ELR (cell line): ENCODE measurements around the gene RHOB.
"Not testable (repeated sequence)": the region's sequence is repeated elsewhere in the genome, so short reads cannot be mapped to it uniquely, and the experiment has no call there.

Experiments used
- DNase-seq: peaks from one replicate; pipeline ENCODE4 v3.0.0-alpha.2; 2015; ENCODE audit warnings: low read depth

The RHOB gene

DNA sequence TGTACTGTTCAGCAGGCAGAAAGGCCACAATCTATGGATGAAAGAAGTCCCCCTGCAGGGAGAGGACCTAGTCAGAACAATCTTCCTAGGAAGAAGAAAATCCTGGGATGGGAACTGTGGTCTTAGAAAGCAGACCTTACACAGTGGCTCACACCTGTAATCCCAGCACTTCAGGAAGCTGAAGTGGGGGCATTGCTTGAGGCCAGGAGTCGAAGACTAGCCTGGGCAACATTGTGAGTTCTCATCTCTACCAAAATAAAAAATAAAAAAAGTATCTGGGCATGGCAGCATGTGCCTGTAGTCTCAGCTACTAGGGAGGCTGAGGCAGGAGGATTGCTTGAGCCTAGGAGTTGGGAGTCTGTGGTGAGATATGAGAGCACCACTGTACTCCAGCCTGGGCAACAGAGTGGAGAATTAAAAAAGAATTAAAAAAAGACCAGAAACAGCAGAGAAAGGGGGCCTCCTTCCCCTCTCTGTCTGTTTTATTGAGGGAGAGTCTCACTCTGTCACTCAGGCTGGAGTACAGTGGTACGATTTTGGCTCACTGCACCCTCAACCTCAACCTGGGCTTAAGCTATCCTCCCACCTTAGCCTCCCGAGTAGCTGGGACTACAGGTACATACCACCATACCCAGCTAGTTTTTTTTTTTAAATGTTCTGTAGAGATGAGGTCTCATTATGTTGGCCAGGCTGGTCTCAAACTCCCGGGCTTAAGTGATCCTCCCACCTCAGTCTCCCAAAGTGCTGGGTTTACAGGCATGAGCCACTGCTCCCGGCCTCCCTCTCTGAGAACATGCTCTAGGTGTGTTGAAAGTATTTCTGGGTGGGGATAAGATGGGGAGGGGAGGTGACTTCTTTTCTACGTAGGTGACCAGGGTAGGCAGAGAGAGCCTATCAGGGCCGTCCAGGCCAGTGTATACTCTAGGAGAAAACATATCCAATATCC is 7.4 kb downstream of the RHOB start:
- DNase-seq, result no peak

DNA sequence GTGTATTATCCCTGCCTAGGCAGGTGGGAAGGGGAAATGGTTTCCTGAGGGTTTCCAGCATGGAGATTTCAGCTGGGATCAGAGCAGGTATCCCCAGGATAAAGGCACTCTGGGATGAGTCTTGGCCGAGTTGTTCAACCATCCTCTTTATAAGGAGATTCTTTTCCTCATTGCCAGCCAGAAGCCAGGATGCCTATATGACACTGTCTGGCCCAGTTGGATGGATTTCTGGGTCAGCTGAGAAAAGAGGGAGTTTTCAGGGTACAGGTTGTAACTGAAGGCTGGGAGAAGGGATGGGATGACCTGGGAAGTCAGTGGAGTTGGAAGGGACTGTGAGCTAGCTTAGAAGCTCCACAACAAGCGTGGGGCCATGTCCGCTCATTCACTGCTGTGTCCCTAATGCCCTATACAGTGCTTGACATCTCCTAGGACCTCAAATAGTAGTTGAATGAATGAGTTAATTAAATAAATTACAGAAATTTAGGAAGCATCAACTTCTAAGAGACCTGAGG is 8.3 kb downstream of the RHOB start:
- no peak for DNase-seq

DNA sequence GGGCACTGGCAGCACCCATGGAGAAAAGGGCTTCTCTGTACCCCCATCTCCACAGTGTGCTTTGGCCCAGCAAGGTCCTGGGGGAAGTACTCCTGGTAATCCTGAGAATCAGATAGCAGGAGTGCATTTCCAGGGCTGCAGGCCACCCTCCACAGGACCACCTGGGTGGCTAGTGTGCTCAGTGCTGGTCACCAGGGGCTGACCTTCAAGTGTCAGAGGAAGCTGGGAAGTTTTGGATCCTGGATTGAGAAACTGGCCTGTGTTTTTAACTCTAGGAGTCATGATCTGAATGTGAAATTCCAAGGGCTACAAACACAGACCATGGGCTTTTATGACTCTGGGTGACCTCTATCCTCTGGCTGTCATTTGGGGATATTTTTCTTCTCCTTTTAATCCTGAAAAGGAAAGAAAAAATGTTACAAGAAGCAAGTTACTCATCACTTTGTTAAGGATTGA is 9.3 kb downstream of the RHOB start:
- no peak for DNase-seq

GRCh38 chr2:20456636-20457426 is 10.0 kb downstream of the RHOB start:
- peak; percentile 41 for DNase-seq

- no peak for DNase-seq
Observed at GRCh38 chr2:20457661-20458630, 11.1 kb downstream of the RHOB start.

GRCh38 chr2:20458737-20459484 is 12.0 kb downstream of the RHOB start:
- DNase-seq, result not testable (repeated sequence)

DNA sequence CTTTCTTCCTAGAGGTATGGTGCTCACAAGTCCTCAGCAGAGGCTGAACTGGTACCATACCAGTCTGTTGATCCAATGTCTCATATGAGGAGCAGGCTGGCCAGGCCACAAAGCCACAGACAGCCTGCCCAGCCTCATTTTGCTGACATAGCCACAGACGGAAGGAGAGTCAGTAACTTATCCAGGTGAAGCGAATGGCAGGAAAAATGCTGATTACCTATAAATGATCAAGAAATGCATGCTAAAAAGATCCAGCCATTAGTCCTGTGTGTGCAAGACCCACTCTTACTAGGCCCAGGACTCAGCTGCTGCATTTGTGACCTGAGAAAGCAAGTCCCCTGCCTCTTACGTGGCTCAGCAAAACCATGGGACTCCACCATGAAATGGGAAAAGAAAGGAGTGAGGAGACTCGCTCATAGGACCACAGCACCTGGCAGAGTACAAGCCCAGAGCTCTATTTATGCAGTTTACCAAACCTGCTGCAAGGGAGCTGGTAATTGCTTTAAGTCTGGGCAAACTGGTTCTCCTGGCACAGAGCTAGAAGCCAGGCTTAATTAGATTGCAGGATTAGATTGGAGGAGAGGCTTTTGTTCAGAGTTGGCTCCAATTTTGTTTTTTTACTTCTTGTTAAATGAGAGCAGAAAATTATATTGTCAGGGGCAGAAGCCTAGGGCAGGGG is 19.0 kb downstream of the RHOB start:
- DNase-seq, result no peak

DNA sequence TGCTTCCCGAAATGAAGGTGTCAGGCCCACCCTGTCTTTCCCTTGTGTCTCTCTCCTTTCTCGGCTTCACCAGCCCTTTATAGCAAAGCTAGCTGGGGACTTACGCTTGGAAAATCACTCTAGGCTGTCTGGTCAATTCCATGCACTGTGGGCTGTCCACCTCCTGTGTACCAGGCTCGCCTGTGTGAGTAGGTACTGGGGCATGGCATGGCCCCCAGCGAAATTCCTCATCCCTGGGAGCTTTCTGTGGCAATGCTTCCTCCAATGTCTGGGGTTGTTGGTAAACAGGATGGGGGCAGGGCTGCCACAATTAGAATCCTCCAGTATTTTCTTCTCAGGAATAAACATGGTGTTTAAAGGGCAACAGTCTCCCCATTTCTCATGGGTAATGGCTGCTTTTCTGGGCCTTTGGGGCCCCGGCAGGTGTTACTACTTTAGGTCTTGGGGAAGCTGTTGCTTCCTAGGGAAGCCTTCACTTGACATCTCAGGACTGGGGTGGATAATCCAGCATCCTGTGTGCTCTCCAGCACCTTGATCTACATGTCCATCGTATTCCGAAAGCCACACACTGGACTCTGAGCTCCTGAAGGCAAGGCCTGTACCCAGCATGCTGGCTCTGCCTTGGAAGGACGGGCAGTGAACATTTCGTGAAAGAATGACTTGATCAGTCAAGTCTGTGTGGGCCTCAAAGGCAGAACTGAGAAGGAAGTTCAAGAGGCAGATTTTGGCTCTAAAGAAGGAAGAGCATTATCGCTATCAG is 21.1 kb downstream of the RHOB start:
- no peak for DNase-seq

DNA sequence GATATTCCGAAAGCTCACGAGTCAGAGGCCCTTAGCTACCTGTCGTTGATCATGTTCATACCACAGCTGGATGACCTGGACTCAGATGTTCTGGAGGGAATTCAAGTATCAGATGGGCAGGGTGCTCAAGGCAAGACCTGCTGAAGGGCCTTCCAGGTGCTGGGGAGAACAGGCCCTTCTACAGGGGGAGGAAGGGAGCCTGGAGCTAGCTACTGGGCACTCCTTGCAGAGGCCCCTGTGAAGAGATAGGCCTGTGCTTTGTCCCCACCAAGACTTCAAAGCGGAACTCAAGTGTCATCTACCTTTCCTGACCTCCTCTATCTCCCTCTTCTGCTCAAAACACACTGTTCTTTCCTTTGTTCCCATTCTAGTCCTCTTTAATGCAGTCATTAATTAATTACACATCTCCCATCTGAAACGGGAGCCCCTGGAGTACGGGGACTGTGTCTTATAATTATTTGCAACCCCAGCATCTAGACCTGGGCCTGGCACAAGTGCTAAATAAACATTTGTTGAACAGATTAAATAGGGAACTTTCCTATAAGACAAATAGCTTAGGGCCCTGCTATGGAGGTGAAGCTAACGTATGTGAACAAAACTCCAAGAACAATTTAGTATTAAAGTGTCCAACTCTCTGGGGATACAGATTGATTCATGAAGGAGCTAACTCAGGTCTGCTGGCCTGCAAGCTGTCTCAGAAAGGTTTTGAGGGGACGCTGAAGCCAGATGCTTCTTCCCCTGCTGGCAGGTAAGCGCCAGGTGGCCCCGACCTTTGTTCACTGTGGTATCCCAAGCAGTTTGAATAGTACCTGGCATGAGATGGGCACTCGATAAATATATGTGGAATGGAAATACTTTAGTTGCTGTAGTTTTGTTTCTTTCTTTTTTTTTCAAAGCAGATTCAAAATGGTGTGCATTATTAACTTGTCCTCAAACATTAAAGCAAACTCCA is 22.0 kb downstream of the RHOB start:
- DNase-seq, result no peak

GRCh38 chr2:20469595-20469994 is 22.7 kb downstream of the RHOB start:
- DNase-seq, result no peak

DNA sequence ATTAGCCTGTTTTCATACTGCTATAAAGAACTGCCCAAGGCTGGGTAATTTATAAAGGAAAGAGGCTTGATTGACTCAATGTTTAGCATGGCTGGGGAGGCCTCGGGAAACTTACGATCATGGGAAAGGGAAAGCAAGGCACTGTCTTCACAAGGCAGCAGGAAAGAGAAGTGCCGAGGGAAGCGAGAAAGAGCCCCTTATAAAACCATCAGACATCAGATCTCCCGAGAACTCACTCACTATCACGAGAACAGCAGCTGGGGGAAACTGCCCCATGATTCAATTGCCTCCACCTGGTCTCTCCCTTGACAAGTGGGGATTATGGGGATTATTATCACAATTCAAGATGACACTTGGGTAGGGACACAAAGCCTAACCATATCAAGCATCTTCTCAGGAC is 23.3 kb downstream of the RHOB start:
- DNase-seq, result no peak

DNA sequence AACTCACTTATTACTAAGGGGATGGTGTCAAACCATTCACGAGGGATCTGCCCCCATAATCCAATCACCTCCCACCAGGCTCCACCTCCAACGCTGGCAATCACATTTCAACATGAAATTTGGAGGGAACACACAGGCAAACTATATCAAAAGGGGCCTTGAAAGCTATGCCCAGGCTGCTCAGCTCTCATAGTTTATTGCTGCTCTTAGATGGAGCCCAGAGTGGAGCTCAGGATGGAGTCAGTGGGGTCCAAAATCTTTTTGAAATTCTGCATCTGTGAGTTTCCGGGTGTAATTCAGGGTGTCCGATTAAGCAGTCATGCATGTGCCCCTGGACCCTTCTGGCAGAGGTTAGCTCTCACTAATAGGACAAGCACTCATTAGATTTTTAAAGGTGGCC is 24.3 kb downstream of the RHOB start:
- no peak for DNase-seq

- no peak for DNase-seq
Observed at GRCh38 chr2:20471902-20472559, 25.2 kb downstream of the RHOB start.

DNA sequence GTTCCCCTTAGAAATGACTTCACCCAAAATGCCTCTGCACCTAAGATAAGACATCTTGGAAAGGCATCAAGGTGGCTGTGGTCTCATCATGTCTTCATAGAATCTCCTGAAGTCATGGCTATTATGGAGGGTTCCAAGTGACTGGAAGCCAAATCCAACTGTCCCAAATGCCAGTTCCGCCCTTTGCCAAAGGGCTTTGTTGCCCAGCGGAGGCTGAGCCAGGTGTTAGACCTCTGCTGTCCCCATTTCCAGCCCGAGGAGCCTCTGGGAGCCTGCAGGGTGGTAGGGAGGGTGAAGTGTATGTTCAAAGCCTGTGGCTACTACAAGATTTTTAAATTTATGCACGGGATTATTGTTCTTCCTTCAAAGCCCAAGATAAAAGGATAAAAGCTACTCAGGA is 25.7 kb downstream of the RHOB start:
- no peak for DNase-seq

DNA sequence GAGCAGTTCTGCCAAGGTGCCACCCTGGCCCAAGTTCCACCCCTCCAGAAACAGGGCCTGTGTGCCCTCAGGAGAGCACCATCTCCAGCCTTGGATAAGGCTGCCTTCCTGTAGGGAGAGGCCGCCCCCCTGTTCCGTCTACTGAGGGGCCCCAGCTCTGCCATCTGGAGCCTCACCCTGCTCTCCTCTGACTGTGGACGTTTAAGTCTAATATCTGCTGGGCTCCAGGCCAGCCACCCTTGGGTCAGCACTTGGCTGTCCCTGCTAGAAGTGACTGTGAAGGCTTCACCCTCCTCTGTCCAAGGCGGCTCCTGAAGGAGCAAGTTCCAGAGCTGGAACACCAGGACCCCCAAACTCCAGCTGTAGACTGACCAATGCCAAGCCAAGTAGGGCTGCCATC is 26.3 kb downstream of the RHOB start:
- DNase-seq, result no peak

GRCh38 chr2:20474757-20475566 is 28.1 kb downstream of the RHOB start:
- no peak for DNase-seq

DNA sequence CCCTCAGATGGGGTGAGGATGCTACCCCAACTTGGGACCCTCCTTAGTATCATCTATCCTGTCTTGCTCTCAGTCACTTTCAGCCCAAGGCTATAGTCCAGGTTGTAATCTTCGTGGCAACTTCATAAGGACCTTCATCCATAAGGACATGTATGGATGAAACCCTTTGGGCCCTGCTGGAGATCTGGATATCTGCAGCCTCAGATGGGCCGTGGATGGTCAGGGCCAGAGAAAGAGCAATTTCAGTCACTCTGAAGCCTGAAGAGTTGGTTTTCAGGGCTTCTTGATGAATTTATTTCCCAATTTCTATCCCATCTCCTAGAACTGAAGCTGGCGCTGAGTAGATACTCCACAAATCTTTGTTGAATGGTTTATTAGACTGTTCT is 28.7 kb downstream of the RHOB start:
- DNase-seq, result no peak
